ENCODE results near the gene PHAF1.

GRCh38 chr16:67192781-67193361, 83.1 kb downstream of the PHAF1 start:
- TF ChIP-seq CTCF (IDR thresholded peaks at IDR 0.05), result no peak
- TF ChIP-seq POLR2A (IDR thresholded peaks at IDR 0.05), result no peak

Data from Peyer's patch (tissue), 4 donors.